22Rv1 (cell line): ENCODE measurements around the gene PDCL2.
A peak's percentile ranks its signal among the peaks of the same experiment; 100 is the strongest.

Source experiments
- ZFX ChIP-seq: fragments of 450-650 bp; IDR thresholded peaks from 2 replicates; pipeline ENCODE4 v1.6.1; 2017; ENCODE audit warnings: antibody characterized with exemption, borderline replicate concordance
- TF ChIP-seq, protein P1 (sequence below): fragments of 450-650 bp; IDR thresholded peaks from 2 replicates; pipeline ENCODE4 v1.5.1; 2017; ENCODE audit warnings: mild to moderate bottlenecking

DNA sequence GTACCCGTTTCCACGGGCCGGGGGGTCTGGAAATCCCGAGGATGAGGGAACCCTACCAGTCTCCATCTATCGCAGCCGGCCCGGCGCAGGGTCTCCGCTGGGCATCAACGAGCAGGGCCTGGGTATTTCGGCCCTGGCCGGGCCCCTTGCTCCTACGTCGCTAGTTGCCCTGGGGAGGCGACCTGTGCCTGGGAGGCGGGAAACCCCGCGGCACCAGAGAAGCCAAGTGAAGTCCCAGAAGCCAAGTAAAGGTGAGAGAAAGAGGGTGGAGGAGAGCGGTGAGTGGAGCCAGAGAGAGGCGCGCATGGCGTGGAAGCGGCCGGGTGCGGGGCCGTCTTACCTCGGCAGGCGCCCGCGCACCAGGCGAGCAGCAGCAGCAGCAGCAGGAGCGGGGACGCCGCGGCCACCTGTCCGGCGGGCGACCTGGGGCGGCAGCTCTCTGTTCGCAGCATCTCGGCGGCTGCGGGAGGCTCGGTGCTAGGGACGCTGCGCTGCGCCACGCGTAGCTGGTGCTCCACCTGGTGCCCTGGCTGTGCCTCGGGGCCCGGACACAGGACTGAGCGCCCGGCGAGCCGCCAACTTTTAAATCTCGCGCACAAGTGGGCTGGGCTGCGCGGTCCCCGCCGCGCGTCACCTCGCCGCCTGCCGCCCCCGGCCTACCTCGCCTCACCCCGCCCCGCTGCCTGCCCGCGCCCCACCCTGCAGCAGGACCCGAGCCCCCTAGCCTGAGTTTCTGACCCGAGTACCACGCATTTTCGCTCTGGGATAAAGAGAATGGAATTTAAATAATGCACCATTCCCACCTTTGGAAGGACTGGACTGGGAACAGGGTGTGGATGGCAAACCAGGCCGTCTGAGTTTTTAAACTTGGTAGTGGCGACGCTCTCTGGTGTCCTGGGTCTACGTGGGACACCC is 44.0 kb upstream of the PDCL2 start, which contains the start of gene NMU:
- TF ChIP-seq, protein P1, sequence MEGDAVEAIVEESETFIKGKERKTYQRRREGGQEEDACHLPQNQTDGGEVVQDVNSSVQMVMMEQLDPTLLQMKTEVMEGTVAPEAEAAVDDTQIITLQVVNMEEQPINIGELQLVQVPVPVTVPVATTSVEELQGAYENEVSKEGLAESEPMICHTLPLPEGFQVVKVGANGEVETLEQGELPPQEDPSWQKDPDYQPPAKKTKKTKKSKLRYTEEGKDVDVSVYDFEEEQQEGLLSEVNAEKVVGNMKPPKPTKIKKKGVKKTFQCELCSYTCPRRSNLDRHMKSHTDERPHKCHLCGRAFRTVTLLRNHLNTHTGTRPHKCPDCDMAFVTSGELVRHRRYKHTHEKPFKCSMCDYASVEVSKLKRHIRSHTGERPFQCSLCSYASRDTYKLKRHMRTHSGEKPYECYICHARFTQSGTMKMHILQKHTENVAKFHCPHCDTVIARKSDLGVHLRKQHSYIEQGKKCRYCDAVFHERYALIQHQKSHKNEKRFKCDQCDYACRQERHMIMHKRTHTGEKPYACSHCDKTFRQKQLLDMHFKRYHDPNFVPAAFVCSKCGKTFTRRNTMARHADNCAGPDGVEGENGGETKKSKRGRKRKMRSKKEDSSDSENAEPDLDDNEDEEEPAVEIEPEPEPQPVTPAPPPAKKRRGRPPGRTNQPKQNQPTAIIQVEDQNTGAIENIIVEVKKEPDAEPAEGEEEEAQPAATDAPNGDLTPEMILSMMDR: peak; percentile 50
- TF ChIP-seq ZFX: no peak
